ENCODE measurements around the gene EXOC6.

DNA sequence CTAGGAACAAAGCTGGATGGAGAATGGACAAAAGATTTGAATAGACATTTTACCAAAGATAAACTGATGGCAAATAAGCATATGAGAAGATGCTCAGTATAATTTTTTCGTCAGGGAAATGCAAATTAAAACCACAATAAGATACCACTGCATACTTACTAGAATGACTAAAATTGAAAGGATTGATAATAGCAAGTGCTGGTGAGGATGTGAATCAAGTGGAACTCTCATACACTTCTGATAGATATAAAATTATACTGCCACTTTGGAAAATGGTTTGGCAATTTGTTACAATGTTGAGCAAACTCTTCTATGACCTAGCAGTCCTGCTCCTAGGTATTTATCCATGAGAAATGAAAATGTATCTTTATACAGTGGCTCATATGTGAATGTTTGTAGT lies 83.3 kb downstream of the EXOC6 start:
- TF ChIP-seq, protein P1, sequence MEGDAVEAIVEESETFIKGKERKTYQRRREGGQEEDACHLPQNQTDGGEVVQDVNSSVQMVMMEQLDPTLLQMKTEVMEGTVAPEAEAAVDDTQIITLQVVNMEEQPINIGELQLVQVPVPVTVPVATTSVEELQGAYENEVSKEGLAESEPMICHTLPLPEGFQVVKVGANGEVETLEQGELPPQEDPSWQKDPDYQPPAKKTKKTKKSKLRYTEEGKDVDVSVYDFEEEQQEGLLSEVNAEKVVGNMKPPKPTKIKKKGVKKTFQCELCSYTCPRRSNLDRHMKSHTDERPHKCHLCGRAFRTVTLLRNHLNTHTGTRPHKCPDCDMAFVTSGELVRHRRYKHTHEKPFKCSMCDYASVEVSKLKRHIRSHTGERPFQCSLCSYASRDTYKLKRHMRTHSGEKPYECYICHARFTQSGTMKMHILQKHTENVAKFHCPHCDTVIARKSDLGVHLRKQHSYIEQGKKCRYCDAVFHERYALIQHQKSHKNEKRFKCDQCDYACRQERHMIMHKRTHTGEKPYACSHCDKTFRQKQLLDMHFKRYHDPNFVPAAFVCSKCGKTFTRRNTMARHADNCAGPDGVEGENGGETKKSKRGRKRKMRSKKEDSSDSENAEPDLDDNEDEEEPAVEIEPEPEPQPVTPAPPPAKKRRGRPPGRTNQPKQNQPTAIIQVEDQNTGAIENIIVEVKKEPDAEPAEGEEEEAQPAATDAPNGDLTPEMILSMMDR (IDR thresholded peaks at IDR 0.05) = no peak
- TF ChIP-seq EZH2 (IDR thresholded peaks at IDR 0.05) = no peak
- no peak for TF ChIP-seq EZH2phosphoT487 (IDR thresholded peaks at IDR 0.05)
